HepG2 (cell line): ENCODE measurements around the gene GAS5.

Source experiments
- RAD21 ChIP-seq: fragments of 450-650 bp; formaldehyde crosslinking; IDR thresholded peaks from 2 replicates; pipeline ENCODE4 v1.5.0; 2020; ENCODE audit warnings: mild to moderate bottlenecking
- YY1 ChIP-seq: IDR thresholded peaks from 2 replicates; pipeline ENCODE4 v1.6.1; 2011; ENCODE audit warnings: low read length, low read depth, moderate library complexity, mild to moderate bottlenecking; ENCODE audit not compliant: insufficient read depth, insufficient replicate concordance
- ZNF281 ChIP-seq: sonication (generic); formaldehyde crosslinking; IDR thresholded peaks from 2 replicates; pipeline ENCODE4 v1.4.0; 2020; ENCODE audit warnings: missing genetic modification reagents, borderline replicate concordance
- ZNF563 ChIP-seq: sonication (generic); formaldehyde crosslinking; IDR thresholded peaks from 2 replicates; pipeline ENCODE4 v1.8.0; 2022; ENCODE audit warnings: mild to moderate bottlenecking, moderate library complexity, missing genetic modification reagents

- TF ChIP-seq RAD21 (CRISPR knock-in tag) = no peak
- no peak for TF ChIP-seq ZNF281 (CRISPR knock-in tag)
- TF ChIP-seq ZNF563 = no peak
- TF ChIP-seq YY1 = no peak
Measured at GRCh38 chr1:173900427-173900826, 32.6 kb upstream of the GAS5 start.
